SK-N-SH treated with all-trans-retinoic acid at 6 μM for 48 hours (cell line): ENCODE measurements around the gene ARHGAP26.
A peak's percentile ranks its signal among the peaks of the same experiment; 100 is the strongest.

Experiments
- ATAC-seq: fragments of 200-7000 bp; cut with Tn5 transposase; 3 replicates; pipeline ENCODE4 v1.9.1; 2020; ENCODE audit warnings: mild to moderate bottlenecking, moderate library complexity
- BACH2 ChIP-seq: fragments of 250-450 bp; sonication (Bioruptor Pico); IDR thresholded peaks from 2 replicates; pipeline ENCODE4 v1.9.0; 2021; ENCODE audit warnings: mild to moderate bottlenecking, borderline replicate concordance
- CREB5 ChIP-seq: fragments of 250-450 bp; sonication (Bioruptor Pico); IDR thresholded peaks from 2 replicates; pipeline ENCODE4 v1.5.1; 2020; ENCODE audit warnings: low read depth, mild to moderate bottlenecking, moderate library complexity
- CSDC2 ChIP-seq: fragments of 250-450 bp; sonication (Bioruptor Pico); IDR thresholded peaks from 2 replicates; pipeline ENCODE4 v1.5.0; 2020; ENCODE audit warnings: mild to moderate bottlenecking, moderate library complexity
- CSRNP3 ChIP-seq: fragments of 250-450 bp; sonication (Bioruptor Pico); IDR thresholded peaks from 2 replicates; pipeline ENCODE4 v1.5.1; 2021; ENCODE audit warnings: mild to moderate bottlenecking, moderate library complexity
- GLIS3 ChIP-seq: fragments of 250-450 bp; sonication (Bioruptor Pico); IDR thresholded peaks from 2 replicates; pipeline ENCODE4 v1.5.0; 2020; ENCODE audit warnings: mild to moderate bottlenecking, moderate library complexity
- ISL1 ChIP-seq: fragments of 250-450 bp; sonication (Bioruptor Pico); IDR thresholded peaks from 2 replicates; pipeline ENCODE4 v2.1.2; 2022; ENCODE audit warnings: mild to moderate bottlenecking, moderate library complexity
- OSR1 ChIP-seq: fragments of 250-450 bp; sonication (Bioruptor Pico); IDR thresholded peaks from 2 replicates; pipeline ENCODE4 v1.8.0; 2022; ENCODE audit warnings: moderate library complexity, mild to moderate bottlenecking, inconsistent platforms
- POU6F1 ChIP-seq: fragments of 250-450 bp; sonication (Bioruptor Pico); IDR thresholded peaks from 2 replicates; pipeline ENCODE4 v1.8.0; 2021; ENCODE audit warnings: low read depth, mild to moderate bottlenecking, moderate library complexity, borderline replicate concordance
- PPARA ChIP-seq: fragments of 250-450 bp; sonication (Bioruptor Pico); IDR thresholded peaks from 2 replicates; pipeline ENCODE4 v1.5.0; 2020; ENCODE audit warnings: mild to moderate bottlenecking, borderline replicate concordance
- RARB ChIP-seq: fragments of 250-450 bp; sonication (Bioruptor Pico); IDR thresholded peaks from 2 replicates; pipeline ENCODE4 v1.8.0; 2021; ENCODE audit warnings: mild to moderate bottlenecking, moderate library complexity
- SNAI2 ChIP-seq: fragments of 250-450 bp; sonication (Bioruptor Pico); IDR thresholded peaks from 2 replicates; pipeline ENCODE4 v1.5.0; 2020; ENCODE audit warnings: mild to moderate bottlenecking, moderate library complexity
- TCF4 ChIP-seq: fragments of 250-450 bp; sonication (Bioruptor Pico); IDR thresholded peaks from 2 replicates; pipeline ENCODE4 v1.8.0; 2021; ENCODE audit warnings: mild to moderate bottlenecking, moderate library complexity, borderline replicate concordance
- TOX ChIP-seq: fragments of 250-450 bp; sonication (Bioruptor Pico); IDR thresholded peaks from 2 replicates; pipeline ENCODE4 v1.8.0; 2021; ENCODE audit warnings: mild to moderate bottlenecking, moderate library complexity, borderline replicate concordance
- TSHZ2 ChIP-seq: fragments of 250-450 bp; sonication (Bioruptor Pico); IDR thresholded peaks from 2 replicates; pipeline ENCODE4 v1.5.0; 2020; ENCODE audit warnings: mild to moderate bottlenecking, moderate library complexity
- ZC3H10 ChIP-seq: fragments of 250-450 bp; sonication (Bioruptor Pico); IDR thresholded peaks from 2 replicates; pipeline ENCODE4 v1.5.1; 2021; ENCODE audit warnings: mild to moderate bottlenecking, moderate library complexity
- ZFP3 ChIP-seq: fragments of 250-450 bp; sonication (Bioruptor Pico); IDR thresholded peaks from 2 replicates; pipeline ENCODE4 v1.5.0; 2020; ENCODE audit warnings: mild to moderate bottlenecking, moderate library complexity
- ZFP30 ChIP-seq: fragments of 450-650 bp; formaldehyde crosslinking; IDR thresholded peaks from 2 replicates; pipeline ENCODE4 v1.5.0; 2022; ENCODE audit warnings: mild to moderate bottlenecking, moderate library complexity
- ZNF565 ChIP-seq: fragments of 450-650 bp; formaldehyde crosslinking; conservative IDR thresholded peaks from 2 replicates; pipeline ENCODE4 v1.5.0; 2020; ENCODE audit warnings: low read depth, mild to moderate bottlenecking, moderate library complexity
- ZNF70 ChIP-seq: fragments of 450-650 bp; formaldehyde crosslinking; IDR thresholded peaks from 2 replicates; pipeline ENCODE4 v1.5.0; 2020; ENCODE audit warnings: mild to moderate bottlenecking, moderate library complexity

ARHGAP26 gene

GRCh38 chr5:143059976-143060765 lies 290.0 kb downstream of the ARHGAP26 start:
- ATAC-seq, result no peak
- TF ChIP-seq ZNF565, result no peak
- no peak for TF ChIP-seq PPARA (CRISPR knock-in tag)
- TF ChIP-seq ISL1 (CRISPR knock-in tag), result no peak
- TF ChIP-seq TOX (CRISPR knock-in tag), result no peak
- no peak for TF ChIP-seq CSDC2

- no peak for TF ChIP-seq ZFP30 (CRISPR knock-in tag)
- no peak for TF ChIP-seq TOX (CRISPR knock-in tag)
- TF ChIP-seq ZC3H10 (CRISPR knock-in tag), result no peak
- ATAC-seq, result peak; percentile 22; the same call in 1 of the 3 replicates
Observed at GRCh38 chr5:143061161-143061945, 291.2 kb downstream of the ARHGAP26 start.

GRCh38 chr5:143062379-143062778 lies 292.2 kb downstream of the ARHGAP26 start:
- no peak for ATAC-seq
- TF ChIP-seq OSR1 (CRISPR knock-in tag) (no peak), ZNF70 (CRISPR knock-in tag) (no peak), ISL1 (CRISPR knock-in tag) (no peak), RARB (CRISPR knock-in tag) (no peak), GLIS3 (no peak), TOX (CRISPR knock-in tag) (no peak), TCF4 (CRISPR knock-in tag) (no peak), ZC3H10 (CRISPR knock-in tag) (no peak), CREB5 (CRISPR knock-in tag) (no peak), POU6F1 (CRISPR knock-in tag) (no peak), TSHZ2 (CRISPR knock-in tag) (no peak), ZNF565 (no peak), ZFP3 (no peak), SNAI2 (CRISPR knock-in tag) (no peak), ZFP30 (CRISPR knock-in tag) (no peak), BACH2 (CRISPR knock-in tag) (no peak)

GRCh38 chr5:143063175-143063970 lies 293.2 kb downstream of the ARHGAP26 start:
- no peak for ATAC-seq

More at GRCh38 chr5:143063175-143063970, 293.2 kb downstream of the ARHGAP26 start:
- TF ChIP-seq ZNF70 (CRISPR knock-in tag) (no peak), CSRNP3 (CRISPR knock-in tag) (no peak)
